ENCODE data around the gene NRTN.

Gene NRTN

GRCh38 chr19:5821521-5822180, 16.8 kb downstream of the NRTN start:
- POLR2A ChIA-PET: no interaction called here
- no peak for TF ChIP-seq CTCF (IDR thresholded peaks at IDR 0.05; ENCODE audit: control extremely low read depth, extremely low read depth, low read depth, missing control alignments)
- CTCF ChIA-PET: interaction anchor here (1.2 to 1.6 kb wide), 2 partner anchors 15 to 18 kb away, joined by 4 read pairs; no protein-coding TSS in a partner anchor
- no peak for DNase-seq (ENCODE audit: extremely low spot score)

DNA sequence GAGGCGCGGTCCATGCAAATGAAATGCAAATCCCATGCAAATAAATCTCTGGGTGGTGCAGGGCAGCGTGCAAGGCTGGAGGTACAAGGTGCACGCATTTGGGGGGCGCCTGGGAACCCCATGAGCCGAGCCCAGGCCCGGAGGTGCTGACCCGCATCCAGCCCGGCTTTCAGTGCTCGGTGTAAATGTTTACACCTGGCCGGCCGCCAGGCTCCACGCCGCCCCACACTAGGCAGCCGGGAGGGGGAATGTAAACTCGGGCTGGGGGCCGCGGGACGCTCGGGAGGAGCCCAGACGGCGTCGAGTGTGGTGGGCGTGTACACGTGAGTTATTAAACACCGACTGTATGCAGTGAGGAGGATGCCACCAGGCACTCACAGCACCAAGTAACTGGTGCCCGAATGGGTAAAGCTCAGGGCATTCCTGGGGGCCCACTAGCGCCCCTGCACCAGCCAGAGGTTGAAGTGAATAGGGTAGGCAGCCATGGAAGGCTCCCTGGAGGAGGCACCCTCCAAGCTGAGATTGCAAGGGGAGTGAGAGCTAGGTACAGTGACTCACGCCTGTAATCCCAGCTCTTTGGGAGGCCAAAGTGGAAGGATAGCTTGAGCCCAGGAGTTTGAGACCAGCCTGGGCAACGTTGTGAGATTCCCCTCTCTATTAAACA, 17.4 kb downstream of the NRTN start:
- DNase-seq (ENCODE audit: extremely low spot score): no peak
- ChIA-PET POLR2A (no interaction called here), CTCF (interaction anchor here (1.5 to 8.3 kb wide), 5 partner anchors 11 to 200 kb away, joined by 4 to 70 read pairs (median 5); partner anchors contain the start of gene NRTN)
- no peak for TF ChIP-seq CTCF (IDR thresholded peaks at IDR 0.05; ENCODE audit: control extremely low read depth, extremely low read depth, low read depth, missing control alignments)

DNA sequence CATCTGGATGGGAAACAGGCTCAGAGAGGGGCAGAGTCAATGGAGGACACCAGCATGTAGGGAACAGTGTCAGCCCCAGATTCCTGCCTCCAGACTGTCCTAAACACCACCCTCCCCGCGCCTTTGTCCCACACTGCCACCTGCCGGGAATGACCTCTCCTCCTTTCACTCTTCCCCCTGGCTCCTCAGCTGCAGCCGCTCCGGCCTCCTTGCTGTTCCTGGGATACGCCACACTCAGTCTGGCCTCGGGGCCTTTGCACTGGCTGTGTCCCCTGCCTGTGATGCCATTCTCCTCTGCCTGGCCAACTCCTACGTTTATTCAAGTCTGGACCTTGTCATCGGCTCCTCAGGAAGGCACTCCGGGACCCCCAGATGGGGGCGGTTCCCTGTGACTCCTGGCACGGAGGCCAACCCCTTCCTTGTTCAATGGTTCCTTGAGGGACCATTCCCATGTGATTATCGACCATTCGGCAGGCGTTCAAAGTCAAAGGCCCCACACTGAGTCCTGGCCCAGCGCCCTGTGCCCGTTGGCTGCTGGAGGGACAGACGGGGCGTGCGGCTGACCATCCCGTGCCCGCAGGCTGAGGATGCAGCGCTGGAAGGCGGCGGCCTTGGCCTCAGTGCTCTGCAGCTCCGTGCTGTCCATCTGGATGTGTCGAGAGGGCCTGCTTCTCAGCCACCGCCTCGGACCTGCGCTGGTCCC, 18.9 kb downstream of the NRTN start:
- TF ChIP-seq CTCF (IDR thresholded peaks at IDR 0.05; ENCODE audit: control extremely low read depth, extremely low read depth, low read depth, missing control alignments): no peak
- ChIA-PET POLR2A (no interaction called here), CTCF (interaction anchor here (1.5 to 8.3 kb wide), 5 partner anchors 12 to 199 kb away, joined by 4 to 70 read pairs (median 5); partner anchors contain the start of gene NRTN)
- DNase-seq (ENCODE audit: extremely low spot score): no peak

DNA sequence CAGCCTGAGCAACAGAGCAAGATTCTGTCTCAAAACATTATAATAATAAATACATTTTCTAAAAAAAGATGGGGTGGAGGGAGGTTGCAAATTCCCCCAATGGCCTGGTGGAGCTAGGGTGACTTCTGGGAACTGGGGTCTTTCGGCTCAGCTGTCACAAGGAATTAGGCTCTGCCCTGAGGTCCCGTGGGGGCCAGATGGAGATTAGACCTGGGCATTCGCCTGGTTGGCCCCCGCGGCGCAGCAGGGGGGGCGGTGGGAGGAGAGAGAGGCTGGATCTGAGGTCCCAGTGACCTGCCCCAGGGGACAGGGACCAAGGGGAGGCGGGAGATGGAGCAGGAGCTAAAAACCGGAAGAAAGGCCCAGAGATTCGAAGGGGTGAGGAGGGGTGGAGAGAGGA, 19.9 kb downstream of the NRTN start:
- ChIA-PET CTCF (interaction anchor here (0.9 to 8.3 kb wide), 4 partner anchors 16 to 30 kb away, joined by 3 to 70 read pairs (median 5); partner anchors contain the start of gene NRTN), POLR2A (no interaction called here)
- no peak for DNase-seq (ENCODE audit: extremely low spot score)
- TF ChIP-seq CTCF (IDR thresholded peaks at IDR 0.05; ENCODE audit: control extremely low read depth, extremely low read depth, low read depth, missing control alignments): no peak

DNA sequence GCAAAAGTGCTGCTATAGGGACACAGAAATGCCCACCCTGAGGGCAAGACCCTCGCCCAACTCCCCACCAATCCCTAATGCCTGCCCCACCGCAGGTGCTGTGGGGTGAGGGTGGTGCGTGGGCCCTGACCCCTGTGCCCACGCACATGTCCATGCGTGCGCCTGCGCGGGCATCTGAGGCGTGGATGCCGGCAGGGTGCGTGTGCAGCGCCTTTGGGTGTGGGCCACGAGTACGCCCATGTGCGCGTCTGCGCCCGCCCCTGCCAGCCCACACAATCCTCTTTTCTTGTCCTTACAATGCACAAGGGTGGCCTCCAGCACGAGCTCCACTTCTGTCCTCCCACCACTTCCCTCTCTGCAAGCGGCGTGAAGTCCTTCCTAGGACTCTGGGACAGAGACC, 20.3 kb downstream of the NRTN start:
- CTCF ChIA-PET: interaction anchor here (0.9 to 8.3 kb wide), 3 partner anchors 19 to 30 kb away, joined by 3 to 70 read pairs (median 5); partner anchors contain the start of gene NRTN
- DNase-seq (ENCODE audit: extremely low spot score): no peak
- no peak for TF ChIP-seq CTCF (IDR thresholded peaks at IDR 0.05; ENCODE audit: control extremely low read depth, extremely low read depth, low read depth, missing control alignments)
- POLR2A ChIA-PET: no interaction called here

Measured in GM10248 (cell line).